ENCODE results near the gene SNCB.
"Not testable (repeated sequence)": the region's sequence is repeated elsewhere in the genome, so short reads cannot be mapped to it uniquely, and the experiment has no call there.

Gene SNCB

GRCh38 chr5:176620333-176620981, 9.9 kb downstream of the SNCB start:
- DNase-seq = peak in 2 of 3 experiments; percentile 32 to 42

DNA sequence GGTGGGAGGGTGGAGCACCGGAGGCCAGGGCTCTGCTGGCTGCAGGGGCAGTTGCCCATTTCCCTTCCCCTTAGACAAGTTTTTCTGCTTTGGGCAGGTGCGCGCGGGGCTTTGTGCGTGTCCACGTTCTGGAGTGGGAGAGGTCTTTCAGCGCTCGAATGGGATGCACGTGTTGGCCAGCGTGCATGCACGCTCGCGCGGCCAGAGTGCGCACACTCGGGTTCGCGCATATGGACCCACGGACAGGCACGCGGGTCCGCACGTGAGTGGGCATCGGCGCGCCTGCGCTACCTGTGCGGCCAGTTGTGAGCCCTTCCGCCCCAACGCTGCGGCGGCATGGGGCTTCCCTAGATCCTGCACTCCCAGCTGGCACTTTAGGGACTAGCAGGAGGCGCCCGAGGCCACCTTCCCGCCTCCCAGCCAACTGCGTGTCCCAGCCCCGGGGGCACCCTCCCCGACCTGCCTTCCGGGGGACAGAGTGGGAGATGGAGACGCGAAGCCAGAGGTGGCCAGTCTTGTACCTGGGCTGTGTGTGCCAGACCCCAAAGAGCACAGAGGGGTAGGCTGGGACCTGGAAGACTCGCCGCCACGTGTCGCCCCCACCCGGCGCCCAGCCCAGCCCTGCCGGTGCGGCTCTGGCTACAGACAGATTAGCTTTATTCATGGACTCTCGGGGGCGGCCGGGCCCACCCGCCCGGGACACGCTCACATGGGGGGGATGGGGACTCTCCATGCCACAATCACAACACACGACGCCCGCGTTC, 10.6 kb downstream of the SNCB start:
- peak in 2 of 3 experiments; percentile 45 to 62 for DNase-seq

DNA sequence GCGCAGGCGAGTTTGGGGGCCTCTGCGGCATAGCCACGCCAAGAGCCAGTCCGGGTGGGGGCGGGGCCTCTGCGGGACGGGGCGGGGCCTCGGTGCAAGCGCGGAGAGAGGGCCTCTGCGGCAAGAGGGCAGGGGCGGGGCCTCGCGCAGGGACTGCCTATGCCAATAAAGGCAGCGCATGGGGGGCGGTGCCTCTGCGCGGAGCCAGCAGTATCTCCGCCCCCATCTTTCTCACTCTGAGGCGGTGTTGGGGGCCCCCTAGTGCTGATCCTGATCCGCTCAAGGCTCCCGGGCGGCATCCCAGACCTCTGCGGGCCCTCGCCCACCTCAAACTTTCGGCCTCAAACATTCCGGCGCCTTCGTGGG, 11.1 kb downstream of the SNCB start:
- peak; percentile 87 to 93 (median 92) for DNase-seq

DNA sequence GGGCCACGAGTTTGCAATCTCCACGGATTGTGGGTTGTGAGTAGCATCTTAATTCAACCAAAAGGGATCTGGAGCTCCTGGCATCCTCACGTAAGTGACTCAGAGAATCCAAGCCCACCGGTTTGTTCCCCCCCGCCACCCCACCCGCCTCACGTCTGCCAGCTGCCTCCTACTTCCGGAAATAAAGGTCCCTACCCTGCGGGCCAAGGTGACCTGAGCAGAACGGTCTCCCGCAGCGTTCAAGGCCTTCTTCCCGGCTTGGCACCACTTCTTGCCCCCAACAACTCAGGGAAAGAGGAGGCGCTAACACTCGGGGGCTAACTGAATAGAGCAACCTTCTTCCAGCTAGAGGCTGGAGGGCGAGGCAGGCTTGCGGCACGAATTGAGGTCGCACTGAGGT, 11.6 kb downstream of the SNCB start:
- peak in 1 of 3 experiments; percentile 78 for DNase-seq

DNA sequence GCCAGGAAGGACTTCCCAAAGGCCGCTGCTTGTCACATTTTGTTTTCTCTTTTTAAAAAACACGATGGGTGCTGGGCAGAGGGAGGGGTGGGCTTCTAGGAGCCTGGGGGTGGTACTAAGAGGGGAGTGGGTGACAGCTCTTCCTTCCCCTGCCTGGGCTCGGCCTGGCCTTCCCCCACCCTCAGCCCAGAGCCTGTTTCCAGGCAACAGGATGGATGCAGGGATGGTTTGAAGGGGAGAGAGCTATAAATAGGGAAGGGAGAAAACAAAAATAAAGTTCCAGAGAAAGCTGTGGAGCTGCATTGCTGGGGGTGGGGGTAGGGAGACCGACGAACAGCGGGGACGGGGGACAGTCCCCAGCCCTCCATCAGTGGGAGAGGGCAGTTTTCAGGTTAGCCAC, 13.8 kb downstream of the SNCB start:
- DNase-seq = peak in 1 of 3 experiments; percentile 27

DNA sequence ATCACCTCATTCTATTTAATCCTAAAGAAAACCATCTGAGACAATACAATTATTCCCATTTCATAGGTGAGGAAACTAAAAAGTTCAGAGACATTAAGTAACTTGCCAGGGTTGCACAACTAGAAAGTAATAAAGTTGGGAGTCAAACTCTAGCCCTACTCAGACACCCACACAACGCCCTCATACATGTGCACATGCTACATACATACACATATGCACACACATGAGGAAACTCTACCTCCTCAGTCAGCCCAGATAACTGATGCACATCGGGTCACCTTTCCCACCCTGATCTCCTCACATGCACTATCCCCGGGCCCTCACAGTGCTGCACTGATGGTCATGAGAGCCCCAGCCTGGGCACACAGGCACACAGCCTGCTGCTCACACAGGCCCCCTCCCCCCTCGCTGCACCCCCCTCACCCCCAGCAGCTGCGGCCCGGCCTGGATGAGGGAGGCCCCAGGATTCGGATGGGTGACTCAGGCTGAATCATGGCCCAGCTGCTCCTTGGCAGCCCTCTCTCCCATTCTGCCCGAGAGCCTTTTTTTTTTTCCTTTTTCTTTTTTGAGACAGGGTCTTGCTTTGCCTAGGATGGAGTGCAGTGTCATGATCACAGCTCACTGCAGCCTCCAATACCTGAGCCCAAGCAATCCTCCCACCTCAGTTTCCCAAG, 15.4 kb downstream of the SNCB start:
- no peak for DNase-seq

- no peak for DNase-seq
Measured at GRCh38 chr5:176612855-176613254, 17.5 kb downstream of the SNCB start.

DNA sequence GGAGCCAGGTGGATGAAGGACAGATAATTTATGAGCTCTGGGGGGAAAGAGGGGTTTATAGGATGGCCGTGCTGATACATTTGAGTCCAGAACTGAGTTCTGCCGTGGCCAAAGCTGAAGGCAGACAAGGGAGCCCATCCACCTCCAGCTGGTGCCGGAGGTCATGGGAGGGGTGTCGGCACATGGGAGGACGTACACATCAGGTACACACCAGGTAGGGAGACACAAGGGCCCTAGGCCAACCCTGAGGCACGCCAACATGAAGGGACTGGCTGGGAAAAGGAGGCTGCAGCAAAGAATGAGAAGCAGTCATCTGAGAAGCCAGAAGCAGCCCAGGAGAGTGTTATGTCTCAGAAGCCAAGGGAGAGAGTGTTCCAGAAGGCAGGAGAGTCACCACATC, 18.3 kb downstream of the SNCB start:
- no peak for DNase-seq

- DNase-seq = no peak
Measured at GRCh38 chr5:176611435-176611834, 18.9 kb downstream of the SNCB start.

- peak; percentile 49 to 77 (median 75) for DNase-seq
Measured at GRCh38 chr5:176610435-176610773, 19.9 kb downstream of the SNCB start.

GRCh38 chr5:176609724-176610434, 20.5 kb downstream of the SNCB start, which contains the start of gene GPRIN1:
GPRIN1 (minus strand) TSS chr5:176610156; CDS start chr5:176599834, 10,322 bp downstream.
- peak; percentile 79 to 83 (median 79) for DNase-seq

- peak in 2 of 3 experiments; percentile 59 to 64 for DNase-seq
Measured at GRCh38 chr5:176608937-176609723, 21.2 kb downstream of the SNCB start.

DNA sequence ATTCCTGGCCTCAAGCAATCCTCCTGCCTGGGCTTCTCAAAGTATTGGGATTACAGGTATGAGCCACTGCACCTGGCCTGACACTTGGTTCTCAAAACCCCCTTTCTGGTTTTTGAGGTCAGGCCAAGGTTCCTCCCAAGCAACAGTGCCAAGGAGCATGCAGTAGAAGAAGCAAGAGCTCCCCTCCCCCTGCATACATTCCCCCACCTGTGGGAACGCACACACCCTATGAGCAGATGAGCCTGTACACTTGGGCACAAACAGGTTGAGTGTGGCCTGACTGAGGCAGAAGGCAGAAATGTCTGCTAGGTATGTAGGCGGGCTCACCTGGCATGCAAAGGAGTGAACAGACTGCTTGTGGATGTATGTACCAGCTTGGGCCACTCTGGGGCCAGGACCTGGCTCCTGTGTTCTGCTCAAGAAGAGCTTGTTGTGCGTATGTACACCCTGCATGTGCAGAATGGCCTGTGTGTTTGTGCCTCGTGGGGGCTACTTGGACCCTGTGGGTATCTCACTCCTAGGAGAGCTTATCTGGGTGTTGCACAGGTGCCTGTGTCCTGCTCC, 22.1 kb downstream of the SNCB start:
- DNase-seq = no peak

- DNase-seq = no peak
Measured at GRCh38 chr5:176606875-176607274, 23.5 kb downstream of the SNCB start.

DNA sequence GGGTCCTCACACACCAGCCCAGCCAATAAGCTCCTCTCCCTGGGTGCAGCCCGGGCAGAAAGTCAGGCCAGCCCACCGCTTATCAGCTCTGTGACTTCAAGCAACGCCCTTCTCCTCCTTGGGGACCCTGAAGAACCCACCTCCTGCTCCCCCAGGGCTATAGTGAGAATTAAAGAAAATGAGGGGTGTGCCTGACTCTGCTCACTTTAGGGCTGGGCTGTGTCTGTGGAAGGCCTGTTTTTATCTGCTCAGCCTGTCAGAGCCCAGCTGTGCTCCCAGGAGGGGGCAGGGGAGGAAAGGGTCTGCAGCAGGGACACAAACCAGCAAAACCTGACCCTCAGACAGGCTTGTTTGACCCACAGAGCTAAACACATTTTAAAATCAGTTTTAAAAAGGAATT, 24.3 kb downstream of the SNCB start:
- DNase-seq = no peak

GRCh38 chr5:176603091-176603490, 27.2 kb downstream of the SNCB start:
- DNase-seq = no peak

- no peak for DNase-seq
Measured at GRCh38 chr5:176601901-176602482, 28.3 kb downstream of the SNCB start.

- DNase-seq = not testable (repeated sequence)
Measured at GRCh38 chr5:176599749-176600430, 30.4 kb downstream of the SNCB start.

- DNase-seq = no peak
Measured at GRCh38 chr5:176597417-176598389, 32.6 kb downstream of the SNCB start.
